IPS-18c (cell line): ENCODE results near the gene ITGA5.
A peak's percentile ranks its signal among the peaks of the same experiment; 100 is the strongest.

Source experiments
- H3K4me3 ChIP-seq: 2 replicates; pipeline ENCODE4 v1.7.0; 2013; ENCODE audit warnings: low read depth, mild to moderate bottlenecking, low read length, moderate library complexity; ENCODE audit not compliant: insufficient read depth
- H3K9me3 ChIP-seq: one replicate; pipeline ENCODE4 v1.6.1; 2013; ENCODE audit warnings: mild to moderate bottlenecking, low read length, moderate library complexity; ENCODE audit not compliant: control insufficient read depth, insufficient read depth

The ITGA5 gene

DNA sequence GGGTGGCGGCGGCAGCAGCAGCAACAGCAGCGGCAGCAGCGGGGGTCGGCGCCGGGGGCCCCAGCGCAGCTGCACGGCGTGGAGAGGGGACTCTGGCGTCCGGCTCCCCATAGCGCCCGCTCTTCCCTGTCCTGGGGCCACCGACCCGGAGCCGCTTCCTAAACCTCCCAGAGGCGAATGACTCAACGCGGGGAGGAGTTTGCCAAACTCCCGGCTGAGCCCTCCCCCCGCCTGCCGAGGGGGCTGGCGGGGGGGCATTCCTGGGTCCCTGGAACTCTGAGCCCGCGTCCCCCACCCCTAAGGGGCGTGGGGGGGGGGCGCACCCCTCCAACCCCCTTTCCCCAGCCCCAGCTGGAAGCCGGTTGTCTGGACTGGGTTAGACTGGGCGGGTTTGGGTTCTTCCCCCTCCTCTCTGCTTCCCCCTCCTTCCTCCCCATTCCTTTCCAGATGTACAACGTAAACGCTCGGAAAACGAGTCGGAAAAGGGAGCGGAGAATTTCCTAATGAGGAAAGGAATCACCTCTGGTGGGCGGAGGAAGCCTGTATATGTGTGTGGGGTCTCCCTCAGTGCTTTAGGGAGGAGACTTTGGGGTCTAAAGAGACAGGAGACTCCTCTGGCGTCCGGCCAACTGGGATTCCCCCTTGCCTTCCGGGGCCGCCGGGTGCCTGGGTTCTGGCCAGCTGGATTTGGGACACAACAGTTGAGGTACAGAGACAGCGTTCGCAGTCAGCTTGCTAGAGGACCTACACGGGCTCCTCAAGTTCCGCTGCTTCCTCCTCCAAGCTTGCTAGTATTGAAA, at the start of gene ITGA5:
Gene ITGA5, minus strand, starts transcription at position 179 of the 800 bp plus-strand sequence. Its CDS starts 68 bp downstream, at position 111.
- Histone ChIP-seq H3K4me3 (peak within 1 kb of the TSS; percentile 72), H3K9me3 (no peaks in the 10 kb centered on the region)

DNA sequence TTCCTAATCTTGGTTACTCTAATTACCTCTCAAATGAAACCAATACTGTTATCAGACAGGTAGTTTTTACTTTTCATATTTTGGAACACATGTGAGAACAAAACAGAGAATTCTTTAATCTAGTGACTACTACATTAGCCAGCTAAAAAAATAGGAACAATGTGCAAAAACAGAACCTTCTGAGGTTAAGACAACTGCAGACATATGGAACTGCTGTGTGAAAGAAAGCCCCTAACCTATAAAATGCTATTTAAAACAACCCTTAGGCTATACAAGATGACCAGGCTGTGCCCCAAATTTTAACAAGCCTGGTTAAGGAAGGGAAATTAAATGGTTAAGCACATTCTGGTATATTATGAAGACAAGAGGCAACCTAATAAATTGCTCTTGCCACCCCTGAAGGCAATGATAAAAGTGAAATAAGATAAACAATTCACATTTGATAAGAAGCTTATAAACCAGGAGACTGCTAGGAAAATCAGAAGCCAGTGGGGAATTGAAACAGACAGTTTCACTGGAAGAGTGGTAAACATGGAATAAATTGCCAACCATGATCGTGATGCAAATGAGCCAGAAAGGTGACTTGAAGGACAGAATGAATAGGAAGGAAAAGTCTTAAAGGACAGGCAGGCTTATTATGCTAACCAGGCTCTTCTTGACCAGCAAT, 46.9 kb upstream of the ITGA5 start:
- H3K9me3 ChIP-seq: no peaks in the 10 kb centered on the region
- H3K4me3 ChIP-seq: no peak overlapping the region

DNA sequence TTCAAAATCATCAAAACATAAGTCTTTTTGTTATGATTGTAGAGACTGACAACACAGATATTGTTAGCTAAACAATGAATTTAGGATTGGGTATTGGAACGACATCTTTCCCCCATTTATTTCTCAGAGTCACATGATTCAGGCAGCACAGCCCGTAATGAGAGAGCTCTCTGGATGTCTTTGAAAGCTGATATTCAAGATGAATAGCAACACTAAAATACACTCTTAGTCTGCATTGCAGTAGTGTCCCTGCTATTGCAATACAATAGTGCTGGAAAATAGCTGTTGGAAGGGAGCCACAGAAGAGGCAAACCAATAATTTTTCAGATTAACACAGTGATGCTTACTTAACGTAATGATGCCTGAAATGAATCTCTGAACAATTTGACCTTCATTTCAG, 44.4 kb upstream of the ITGA5 start:
- Histone ChIP-seq H3K4me3 (no peak overlapping the region), H3K9me3 (no peaks in the 10 kb centered on the region)

DNA sequence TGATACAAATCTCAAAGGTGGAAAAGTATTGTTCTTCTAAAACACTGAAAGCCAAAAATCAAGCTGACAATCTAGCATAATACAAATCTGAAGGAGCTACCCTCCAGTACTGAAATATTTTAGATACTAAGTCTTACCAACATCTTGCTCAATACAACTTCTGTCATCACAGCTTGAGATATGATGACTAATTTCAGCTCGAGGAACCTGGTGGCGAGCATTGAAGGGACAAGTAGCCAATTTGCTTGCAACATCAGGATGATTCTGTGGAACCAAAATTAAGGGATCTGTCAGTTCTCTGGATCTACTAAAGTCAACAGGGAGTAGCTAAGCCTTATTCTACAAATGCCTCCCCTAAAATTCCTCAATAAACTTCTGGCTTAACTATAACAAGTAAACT, 44.0 kb upstream of the ITGA5 start:
- no peaks in the 10 kb centered on the region for H3K9me3 ChIP-seq
- no peak overlapping the region for H3K4me3 ChIP-seq

DNA sequence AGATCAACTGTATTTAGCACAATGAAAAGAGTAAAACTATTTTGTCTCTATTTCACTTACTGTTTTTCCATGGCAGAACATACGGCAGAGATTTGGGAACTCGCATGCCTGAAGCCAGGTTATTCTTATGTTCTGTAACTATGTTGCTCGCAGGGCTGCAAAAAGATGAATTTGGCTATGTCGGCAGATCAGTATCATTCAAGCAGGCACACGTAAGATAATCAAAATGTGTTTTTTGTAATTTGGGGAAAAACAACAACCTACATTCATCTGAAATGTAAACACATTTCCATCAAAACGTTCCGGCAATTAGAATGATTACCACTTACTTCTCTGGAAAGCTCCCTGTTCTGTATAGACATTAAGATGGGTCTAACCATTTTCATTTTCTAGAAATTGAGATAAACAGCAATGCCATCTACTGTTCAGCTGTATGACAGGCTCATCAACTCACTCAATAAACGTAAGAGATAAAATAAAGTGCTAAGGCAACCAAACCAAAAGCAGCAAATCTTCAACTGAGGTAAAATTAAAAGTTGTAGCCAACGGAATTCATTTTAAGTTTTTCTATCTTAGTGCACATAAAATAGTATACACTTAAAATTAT, 41.4 kb upstream of the ITGA5 start:
- no peak overlapping the region for H3K4me3 ChIP-seq
- no peaks in the 10 kb centered on the region for H3K9me3 ChIP-seq

DNA sequence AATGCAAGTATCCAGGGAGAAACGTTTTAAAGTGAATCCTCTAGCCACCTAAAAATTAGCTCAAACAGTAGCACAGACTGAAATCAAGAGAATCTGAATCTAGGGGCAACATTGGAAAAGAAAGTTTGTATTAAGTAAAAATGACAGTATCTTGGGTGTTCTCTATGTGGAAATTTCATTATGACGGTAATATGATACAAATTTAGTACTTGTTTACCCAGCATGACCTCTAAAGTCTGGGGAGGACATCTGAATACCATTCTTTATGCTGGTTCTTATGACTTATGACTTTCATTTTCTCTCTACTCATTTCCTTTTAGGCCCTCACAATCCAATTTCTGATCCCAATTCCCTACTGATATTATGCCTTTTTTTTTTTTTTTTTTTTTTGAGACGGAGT, 40.3 kb upstream of the ITGA5 start:
- Histone ChIP-seq H3K4me3 (no peak overlapping the region), H3K9me3 (no peaks in the 10 kb centered on the region)

DNA sequence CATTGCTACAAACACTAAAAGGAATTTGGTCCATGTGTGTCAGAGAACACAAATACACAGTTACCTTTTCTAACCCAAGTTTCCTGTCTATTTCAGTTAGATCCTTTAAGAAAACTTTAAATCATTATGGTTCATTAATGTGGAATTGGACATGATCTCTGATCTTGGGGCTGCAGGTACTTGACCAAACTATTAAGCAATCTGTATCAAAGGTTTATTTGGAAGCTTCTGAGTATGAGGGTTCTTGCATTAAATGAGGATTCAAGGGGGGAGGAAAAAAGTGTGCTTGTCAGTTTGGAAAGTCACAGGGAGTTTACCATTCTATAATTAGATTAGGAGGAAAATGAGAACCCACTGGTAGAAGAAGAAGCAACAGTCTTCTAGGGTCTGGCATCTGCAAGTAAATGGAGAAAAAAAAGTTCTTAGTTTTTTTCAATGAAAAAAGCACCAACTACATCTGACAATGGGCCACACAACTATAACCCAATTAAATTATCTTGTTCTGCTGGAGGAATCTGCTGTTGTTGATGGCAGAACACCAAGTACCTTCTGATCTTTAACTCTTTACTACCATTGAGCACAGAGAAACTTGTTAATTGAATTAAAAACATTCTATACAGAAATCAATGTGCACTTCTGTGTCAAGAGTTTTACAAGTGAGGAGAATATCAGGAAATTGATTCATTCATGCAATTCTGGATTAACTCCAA, 36.8 kb upstream of the ITGA5 start:
- Histone ChIP-seq H3K4me3 (no peak overlapping the region), H3K9me3 (no peaks in the 10 kb centered on the region)

DNA sequence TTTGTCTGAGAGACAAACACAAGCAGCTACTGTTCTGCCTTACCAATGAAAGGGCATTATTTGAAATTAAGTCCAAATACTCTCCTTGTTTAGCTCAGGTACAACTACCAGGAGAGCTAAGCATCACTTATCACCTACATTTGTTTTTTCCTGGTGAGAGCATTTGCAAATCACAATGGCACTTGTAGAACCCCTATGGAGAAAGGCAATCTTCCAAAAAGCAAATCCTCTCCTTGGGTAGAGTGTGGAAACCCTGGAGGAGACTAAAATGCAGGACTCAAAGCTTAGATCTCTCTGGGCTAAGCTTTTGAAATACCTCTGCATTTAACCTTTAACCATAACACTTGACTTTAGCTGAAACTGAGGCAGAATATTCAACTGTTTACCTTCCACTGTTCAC, 33.6 kb upstream of the ITGA5 start:
- Histone ChIP-seq H3K4me3 (no peak overlapping the region), H3K9me3 (no peaks in the 10 kb centered on the region)

DNA sequence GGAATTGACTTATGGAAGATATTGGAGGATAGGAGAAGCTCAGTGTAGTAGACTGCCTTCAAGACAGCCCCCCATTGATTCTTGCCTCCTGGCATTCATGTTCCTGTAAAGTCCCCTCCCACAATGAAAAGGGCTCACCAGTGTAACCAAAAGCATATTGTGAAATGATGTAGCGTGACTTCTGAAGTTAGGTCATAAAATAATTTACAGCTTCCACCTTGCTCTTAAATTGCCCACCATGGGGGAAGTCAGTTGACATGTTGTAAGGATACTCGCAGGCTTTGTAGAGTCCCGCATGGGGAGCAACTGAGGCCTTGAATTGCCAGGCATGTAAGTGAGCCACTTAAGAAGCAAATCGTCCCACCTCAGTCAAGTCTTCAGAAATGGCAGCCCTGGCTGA, 29.3 kb upstream of the ITGA5 start:
- Histone ChIP-seq H3K9me3 (no peaks in the 10 kb centered on the region), H3K4me3 (no peak overlapping the region)

DNA sequence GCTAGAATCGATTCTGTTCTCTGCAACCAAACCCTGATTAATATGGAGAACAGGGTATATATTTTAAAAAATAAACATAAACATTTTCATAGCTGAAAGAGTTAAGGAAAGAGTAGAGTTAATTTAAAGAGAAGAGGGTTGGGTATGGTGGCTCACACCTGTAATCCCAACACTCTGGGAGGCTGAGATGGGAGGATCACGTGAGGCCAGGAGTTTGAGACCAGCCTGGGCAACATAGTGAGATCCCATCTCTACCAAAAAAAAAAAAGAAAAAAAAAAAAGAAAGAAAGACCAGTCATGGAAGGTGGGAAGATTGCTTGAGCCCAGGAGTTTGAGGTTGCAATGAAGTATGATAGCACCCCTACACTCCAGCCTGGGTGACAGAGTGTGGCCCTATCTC, 28.9 kb upstream of the ITGA5 start:
- no peak overlapping the region for H3K4me3 ChIP-seq

DNA sequence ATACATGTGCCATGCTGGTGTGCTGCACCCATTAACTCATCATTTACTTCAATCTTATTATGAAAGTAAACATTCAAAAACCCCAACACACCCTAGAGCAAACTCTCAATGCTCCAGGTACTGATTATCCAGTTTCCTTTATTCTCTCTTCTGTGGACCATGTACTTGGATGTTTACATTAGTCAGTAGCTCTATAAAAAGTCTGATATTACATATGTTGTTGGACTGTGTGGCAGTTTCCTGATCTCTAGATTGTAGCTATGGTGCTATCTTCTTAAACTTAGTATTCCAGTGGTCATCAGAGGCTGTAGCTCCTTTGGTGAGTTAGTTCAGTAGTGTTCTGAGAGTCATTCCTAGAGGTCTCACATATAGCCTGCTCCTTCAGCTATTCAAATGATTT, 25.1 kb upstream of the ITGA5 start:
- H3K9me3 ChIP-seq: no peaks in the 10 kb centered on the region
- H3K4me3 ChIP-seq: no peak overlapping the region

More for the DNA sequence above, 28.9 kb upstream of the ITGA5 start:
- no peaks in the 10 kb centered on the region for H3K9me3 ChIP-seq

DNA sequence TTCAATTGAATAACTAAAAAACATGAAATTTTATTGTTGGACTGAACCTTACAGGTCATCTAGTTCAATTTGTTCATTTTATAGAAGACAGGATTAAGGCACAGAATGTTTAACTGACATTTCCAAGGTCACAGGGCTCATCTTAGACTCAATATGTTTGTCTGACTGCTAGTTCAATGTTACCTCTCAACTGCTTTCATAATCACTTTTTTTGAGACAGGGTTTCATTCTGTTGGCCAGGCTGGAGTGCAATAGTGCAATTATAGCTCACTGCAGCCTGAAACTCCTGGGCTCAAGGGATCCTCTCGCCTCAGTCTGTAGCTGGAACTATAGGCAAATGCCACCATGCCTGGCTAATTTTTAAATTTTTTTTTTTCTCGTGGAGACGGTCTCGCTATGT, 24.4 kb upstream of the ITGA5 start:
- no peaks in the 10 kb centered on the region for H3K9me3 ChIP-seq
- no peak overlapping the region for H3K4me3 ChIP-seq

DNA sequence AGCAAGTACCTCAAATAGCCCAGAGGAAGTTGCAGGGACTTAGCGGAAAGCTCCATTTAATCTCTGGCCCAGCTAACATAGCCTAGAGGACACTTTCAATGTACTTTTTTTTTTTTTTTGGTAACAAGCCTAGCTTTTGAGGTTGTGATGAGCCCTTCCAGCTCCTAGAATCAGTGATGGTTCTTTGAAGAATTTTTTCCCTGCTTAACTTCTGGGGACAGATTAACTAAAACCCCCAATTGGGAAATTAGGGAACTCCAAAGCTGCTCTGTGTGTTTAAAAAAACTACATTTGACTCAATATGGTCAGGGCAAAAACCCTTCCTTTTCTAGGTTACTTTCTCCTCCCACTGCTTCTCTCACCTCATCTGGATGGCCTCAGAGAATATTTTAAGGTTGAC, 23.9 kb upstream of the ITGA5 start:
- H3K4me3 ChIP-seq: no peak overlapping the region
- H3K9me3 ChIP-seq: no peaks in the 10 kb centered on the region

DNA sequence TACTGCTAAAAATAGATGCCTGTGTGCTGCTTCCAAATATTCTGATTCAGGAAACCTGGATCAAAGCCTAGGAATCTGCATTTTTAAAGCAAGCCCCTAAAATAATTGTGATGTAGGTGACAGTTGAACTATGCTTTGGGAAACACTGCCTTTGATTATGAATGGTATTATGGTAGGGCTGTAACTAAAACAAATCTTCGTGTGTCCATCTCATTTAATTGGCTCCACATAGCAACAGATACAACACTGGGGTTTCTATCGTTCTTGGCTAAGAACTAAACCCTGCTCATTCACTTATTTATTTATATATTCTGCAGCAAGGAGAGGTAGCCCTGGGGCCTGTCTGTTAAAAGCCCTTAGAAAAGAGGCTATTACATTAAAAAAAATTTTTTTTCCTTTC, 23.0 kb upstream of the ITGA5 start:
- Histone ChIP-seq H3K4me3 (no peak overlapping the region), H3K9me3 (no peaks in the 10 kb centered on the region)

DNA sequence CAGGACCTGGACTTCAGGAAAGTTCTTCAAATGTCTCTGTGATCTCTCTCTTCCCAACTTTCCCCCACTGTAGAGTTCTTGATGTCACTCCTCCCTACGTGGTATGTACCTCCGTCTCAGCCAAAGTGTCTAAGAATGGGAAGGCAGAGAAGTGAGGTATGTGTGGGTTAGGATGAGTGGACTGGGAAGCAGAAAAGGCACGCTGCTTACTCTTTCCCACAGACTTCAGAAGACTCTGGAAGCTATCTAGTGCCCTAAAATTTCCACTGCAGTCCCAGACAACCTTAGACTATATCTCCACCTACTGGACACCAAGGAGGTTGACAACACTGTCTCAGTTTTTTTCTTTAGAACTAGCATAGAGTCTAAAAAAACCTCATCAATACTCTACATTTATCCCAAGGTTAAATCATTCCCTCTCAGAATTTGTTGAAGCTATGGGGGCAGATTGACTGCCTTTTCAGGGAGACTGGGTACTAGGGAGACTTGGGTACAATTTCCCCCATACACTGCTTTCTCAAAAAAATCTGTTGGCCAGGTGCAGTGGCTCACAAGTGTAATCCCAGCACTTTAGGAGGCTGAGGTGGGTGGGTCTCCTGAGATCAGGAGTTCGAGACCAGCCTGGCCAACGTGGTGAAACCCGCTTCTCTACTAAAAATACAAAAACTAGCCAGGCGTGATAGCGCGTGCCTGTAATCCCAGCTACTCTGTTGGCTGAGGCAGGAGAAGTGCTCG, 20.6 kb upstream of the ITGA5 start:
- Histone ChIP-seq H3K4me3 (no peak overlapping the region), H3K9me3 (no peaks in the 10 kb centered on the region)

DNA sequence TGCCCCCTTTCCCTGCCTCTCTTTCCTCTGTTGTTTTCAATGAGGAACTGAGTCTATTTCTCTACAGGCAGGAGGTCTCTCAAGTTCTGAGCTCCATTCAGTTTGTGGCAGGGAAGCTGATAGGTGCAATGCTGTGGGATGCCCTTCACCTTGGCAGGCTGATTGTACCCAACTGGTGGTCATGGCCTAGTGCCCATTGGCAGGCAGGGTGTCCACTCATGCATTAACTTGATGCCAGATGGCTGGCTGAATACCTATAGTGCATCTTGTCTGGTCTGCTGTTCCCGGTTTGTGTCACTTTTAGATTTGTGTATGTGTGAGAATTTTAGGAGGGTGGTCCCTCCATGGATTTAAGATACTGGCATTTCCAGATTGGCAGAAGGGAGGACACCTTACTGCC, 20.0 kb upstream of the ITGA5 start:
- Histone ChIP-seq H3K9me3 (no peaks in the 10 kb centered on the region), H3K4me3 (no peak overlapping the region)

DNA sequence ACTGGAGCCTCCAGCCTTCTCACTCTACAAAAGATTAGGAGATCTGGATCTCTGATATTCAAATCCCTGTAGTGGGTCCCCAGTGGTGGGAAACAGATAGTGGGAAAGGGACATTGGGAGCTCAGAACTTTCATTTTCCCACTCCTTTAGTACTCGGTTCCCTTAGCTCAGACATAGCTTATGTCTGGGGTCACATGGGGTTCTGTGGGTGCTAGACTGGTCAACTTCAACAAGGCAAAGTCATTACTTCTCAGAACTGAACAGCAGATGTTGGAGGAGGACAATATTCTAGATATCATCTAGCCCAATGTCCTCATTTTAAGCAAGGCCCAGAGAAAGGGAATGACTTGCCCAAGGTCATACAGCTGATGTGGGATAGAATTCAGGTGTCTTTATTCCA, 19.5 kb upstream of the ITGA5 start:
- Histone ChIP-seq H3K9me3 (no peaks in the 10 kb centered on the region), H3K4me3 (no peak overlapping the region)
